ENCODE measurements around the gene MICA.

GRCh38 chr6:31379850-31380249 is 23.5 kb upstream of the MICA start:
- TF ChIP-seq CTCF (IDR thresholded peaks at IDR 0.05) (no peak), POLR2A (IDR thresholded peaks at IDR 0.05) (no peak), POLR2AphosphoS5 (IDR thresholded peaks at IDR 0.05) (no peak), EP300 (IDR thresholded peaks at IDR 0.05) (no peak)
